AG10803 (cell line): Measurements from ENCODE around the gene ASPHD1.
"Not testable (repeated sequence)": the region's sequence is repeated elsewhere in the genome, so short reads cannot be mapped to it uniquely, and the experiment has no call there.

Experiments
- DNase-seq: peaks from one replicate; pipeline ENCODE4 v3.0.0; 2010; ENCODE audit warnings: low read depth
- H3K4me3 ChIP-seq: 2 replicates; pipeline ENCODE4 v1.5.1; 2011; ENCODE audit warnings: mild to moderate bottlenecking, low read length, control low read depth
- TF ChIP-seq, protein P1 (sequence below): conservative IDR thresholded peaks from 2 replicates; pipeline ENCODE4 v1.5.1; 2011; ENCODE audit warnings: mild to moderate bottlenecking, low read length, control low read depth, inconsistent platforms

Gene ASPHD1

DNA sequence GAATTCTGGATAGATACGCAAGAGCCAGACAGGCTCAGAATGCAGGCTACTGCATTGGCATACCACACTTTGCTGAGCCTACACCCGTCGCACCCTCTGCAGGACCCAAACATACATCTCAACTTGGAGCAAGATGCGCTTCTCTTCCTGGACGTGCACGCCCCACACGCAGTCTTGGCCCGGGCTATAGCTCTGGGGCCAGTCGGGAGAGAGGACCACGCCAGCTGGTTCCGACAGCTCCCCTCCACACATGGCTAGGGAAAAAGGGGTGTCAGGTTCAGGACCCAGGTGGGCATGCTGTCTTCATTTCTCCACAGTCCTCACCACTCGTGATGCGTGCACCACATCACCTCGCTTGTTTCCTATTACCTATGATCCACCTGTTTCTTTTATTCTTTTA, 22.1 kb upstream of the ASPHD1 start:
- H3K4me3 ChIP-seq, result no peak overlapping the region
- DNase-seq, result no peak
- TF ChIP-seq, protein P1, sequence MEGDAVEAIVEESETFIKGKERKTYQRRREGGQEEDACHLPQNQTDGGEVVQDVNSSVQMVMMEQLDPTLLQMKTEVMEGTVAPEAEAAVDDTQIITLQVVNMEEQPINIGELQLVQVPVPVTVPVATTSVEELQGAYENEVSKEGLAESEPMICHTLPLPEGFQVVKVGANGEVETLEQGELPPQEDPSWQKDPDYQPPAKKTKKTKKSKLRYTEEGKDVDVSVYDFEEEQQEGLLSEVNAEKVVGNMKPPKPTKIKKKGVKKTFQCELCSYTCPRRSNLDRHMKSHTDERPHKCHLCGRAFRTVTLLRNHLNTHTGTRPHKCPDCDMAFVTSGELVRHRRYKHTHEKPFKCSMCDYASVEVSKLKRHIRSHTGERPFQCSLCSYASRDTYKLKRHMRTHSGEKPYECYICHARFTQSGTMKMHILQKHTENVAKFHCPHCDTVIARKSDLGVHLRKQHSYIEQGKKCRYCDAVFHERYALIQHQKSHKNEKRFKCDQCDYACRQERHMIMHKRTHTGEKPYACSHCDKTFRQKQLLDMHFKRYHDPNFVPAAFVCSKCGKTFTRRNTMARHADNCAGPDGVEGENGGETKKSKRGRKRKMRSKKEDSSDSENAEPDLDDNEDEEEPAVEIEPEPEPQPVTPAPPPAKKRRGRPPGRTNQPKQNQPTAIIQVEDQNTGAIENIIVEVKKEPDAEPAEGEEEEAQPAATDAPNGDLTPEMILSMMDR, result no peak

DNA sequence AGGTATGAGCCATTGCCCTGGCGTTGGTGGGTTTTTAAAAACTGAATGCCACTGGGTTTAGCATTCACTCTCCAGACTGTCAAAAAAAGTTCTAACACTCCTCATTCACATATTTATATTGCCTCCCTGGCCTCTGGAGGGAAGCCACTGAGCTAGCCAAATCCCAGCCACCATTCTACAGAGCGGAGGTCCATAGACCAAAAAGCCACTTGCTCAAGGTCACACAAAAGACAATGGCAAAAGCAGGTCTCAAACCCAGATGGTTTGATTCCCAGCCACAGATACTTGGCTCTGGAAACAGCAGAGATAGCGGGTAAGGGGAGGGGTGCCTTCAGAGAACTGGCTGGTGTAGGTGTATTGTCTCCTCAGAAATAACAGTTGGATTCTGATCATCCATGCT, 19.2 kb upstream of the ASPHD1 start:
- no peak for DNase-seq
- TF ChIP-seq, protein P1, result no peak
- no peak overlapping the region for H3K4me3 ChIP-seq

DNA sequence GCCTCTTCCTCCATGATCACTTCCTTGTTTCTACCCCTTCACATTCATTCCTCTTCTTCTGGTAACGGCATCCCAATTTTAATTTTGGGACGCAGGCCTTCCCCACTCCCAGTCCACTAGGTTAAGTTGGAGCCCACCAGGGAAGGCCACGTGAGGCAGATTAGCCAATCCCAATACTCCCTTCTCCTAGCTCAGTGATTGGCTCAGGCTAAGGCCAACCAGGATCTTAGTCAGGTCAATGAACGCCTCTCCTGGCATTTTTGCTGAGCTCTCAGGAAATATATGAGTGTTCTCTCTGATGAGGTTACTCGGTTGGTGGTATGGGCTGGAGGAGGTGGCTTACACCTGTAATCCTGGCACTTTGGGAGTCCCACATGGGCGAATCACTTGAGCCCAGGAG, 16.3 kb upstream of the ASPHD1 start:
- DNase-seq, result no peak
- no peak overlapping the region for H3K4me3 ChIP-seq
- TF ChIP-seq, protein P1, result no peak

DNA sequence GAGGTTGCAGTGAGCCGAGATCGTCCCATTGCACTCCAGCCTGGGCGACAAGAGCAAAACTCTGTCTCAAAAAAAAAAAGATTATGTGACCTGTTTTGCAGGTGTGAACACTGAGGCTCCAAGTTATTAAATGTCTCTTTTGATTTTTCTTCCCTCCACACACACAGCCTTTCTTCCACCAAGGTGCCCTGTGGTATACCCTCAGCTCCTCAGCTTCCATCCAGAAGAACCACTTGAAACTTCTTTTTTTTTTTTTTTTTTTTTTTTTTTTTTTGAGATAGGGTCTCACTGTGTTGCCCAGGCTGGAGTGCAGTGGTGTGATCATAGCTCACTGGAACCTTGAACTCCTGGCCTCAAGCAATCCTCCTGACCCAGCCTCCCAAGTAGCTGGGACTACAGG, 10.9 kb upstream of the ASPHD1 start:
- H3K4me3 ChIP-seq, DNase-seq: not testable (repeated sequence)

DNA sequence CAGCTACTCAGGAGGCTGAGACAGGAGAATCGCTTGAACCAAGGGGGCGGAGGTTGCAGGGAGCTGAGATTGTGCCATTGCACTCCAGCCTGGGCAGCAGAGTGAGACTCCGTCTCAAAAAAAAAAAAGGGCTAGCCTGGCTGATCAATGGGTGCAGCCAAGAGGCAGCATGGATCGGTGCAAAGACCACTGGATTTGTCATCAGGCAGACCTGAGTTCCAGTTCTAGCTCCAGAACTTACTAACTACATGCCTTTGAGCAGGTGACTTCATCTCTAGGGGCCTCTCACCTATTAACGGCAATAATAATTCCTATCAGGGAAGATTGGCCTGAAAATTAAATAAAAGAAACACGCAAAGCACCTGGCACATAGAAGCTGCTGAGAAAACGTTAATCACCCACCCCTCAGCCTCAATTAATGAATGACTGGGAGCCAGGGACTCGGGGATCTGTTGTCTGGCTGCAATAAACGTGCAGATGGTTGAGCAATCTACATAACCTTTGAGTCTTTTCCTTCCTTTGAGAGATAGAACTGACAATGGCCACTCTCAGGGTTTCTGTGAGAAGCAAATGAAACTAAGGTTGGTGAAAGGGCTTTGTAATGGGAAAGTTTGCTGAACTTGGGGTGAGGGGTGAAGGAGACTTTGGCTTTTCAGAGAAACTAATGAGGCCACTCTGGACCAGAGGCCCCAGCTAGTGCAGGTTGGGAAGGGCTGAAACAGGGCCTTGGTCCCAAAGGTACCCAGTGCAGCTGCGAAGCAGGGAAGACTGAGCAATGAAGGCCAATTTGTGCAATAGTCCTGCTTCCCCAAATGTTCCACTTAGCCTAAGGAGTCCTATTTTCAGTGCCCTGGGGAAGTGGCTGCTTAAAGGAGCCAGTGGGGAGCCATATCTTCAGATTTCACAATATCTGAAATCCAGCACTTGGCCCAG, 8.5 kb upstream of the ASPHD1 start:
- DNase-seq, result no peak
- TF ChIP-seq, protein P1, result no peak
- H3K4me3 ChIP-seq, result no peak overlapping the region

DNA sequence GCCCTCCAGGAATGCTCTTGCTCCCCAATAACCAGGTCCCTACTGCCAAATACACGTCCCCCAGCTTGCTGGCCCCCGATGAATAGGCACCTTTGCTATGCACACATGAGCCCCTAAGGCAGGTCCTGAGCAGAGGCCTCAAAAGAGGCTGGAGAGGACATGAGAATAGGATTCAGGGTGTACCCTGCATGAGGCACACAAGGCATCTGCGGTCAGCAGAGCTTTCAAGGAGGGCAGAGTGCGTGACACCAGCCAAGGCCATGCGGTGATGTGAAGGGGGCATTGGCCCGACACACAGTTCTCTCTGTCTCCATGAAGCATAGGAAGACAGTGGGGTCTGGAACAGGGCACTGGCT, 7.9 kb upstream of the ASPHD1 start:
- H3K4me3 ChIP-seq, result no peak overlapping the region
- TF ChIP-seq, protein P1, result no peak
- no peak for DNase-seq

DNA sequence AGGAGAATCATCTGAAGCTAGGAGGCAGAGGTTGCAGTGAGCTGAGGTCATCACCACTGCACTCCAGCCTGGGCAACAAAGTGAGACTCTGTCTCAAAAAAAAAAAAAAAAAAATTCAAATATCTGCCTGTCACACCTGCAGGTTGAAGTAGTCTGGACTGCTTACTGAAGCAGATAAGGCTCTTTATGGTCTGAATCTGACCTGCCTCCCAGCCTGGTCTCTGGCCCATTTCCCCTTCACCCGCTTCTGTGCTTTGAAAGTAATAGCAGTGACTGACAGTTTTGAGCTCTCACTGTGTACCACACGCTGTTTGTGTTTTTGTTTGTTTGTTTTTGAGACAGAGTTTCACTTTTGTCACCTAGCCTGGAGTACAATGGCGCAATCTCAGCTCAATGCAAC, 6.7 kb upstream of the ASPHD1 start:
- DNase-seq, result no peak
- TF ChIP-seq, protein P1, result no peak
- H3K4me3 ChIP-seq, result no peak overlapping the region
